PFSK-1 (cell line): ENCODE results near the gene PADI2.

Source experiments
- FOXP2 ChIP-seq: optimal IDR thresholded peaks from 2 replicates; pipeline ENCODE3; 2011; ENCODE audit warnings: borderline replicate concordance, control low read depth, inconsistent platforms; ENCODE audit not compliant: insufficient read depth; ENCODE audit errors: extremely low read length, extremely low read depth
- POLR2AphosphoS5 ChIP-seq: IDR thresholded peaks from 2 replicates; pipeline ENCODE4 v1.6.1; 2012; ENCODE audit warnings: low read depth, mild to moderate bottlenecking, control low read depth, low read length, moderate library complexity
- SIN3A ChIP-seq: IDR thresholded peaks from 2 replicates; pipeline ENCODE4 v1.6.1; 2012; ENCODE audit warnings: mild to moderate bottlenecking, low read length, moderate library complexity, borderline replicate concordance; ENCODE audit not compliant: insufficient read depth
- TAF1 ChIP-seq: IDR thresholded peaks from 2 replicates; pipeline ENCODE4 v1.6.1; 2012; ENCODE audit warnings: low read length, control low read depth, borderline replicate concordance; ENCODE audit not compliant: insufficient read depth
- TF ChIP-seq, protein P1 (sequence below), 2 experiments: IDR thresholded peaks; 2 replicates each; pipeline versions ENCODE4 v1.6.1 to v1.8.0; 2011 to 2012; ENCODE audit warnings: low read depth in 2 of 2, low read length in 2 of 2, control low read depth in 1 of 2, inconsistent platforms in 1 of 2, mild to moderate bottlenecking in 1 of 2, moderate library complexity in 1 of 2; ENCODE audit not compliant: insufficient read depth in 1 of 2

The PADI2 gene

DNA sequence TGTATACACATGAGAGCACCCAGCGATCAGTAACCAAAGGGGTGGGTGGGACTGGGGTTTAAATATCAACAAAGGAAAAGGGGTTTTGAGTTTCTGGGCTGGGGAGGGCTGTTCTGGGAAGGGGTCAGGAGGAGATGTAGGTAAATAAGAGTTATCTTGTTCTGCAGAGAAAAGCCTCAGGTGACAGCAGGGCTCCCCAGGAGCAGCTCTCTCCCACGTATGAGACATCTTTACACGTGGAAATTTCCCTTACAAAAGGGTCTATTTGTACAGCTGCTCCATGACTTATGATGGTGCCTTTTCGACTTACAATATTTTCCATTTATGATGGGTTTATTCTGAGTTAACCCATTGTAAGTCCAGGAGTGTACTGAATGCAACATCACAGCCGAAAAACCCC, 16.3 kb upstream of the PADI2 start:
- TF ChIP-seq, protein P1, sequence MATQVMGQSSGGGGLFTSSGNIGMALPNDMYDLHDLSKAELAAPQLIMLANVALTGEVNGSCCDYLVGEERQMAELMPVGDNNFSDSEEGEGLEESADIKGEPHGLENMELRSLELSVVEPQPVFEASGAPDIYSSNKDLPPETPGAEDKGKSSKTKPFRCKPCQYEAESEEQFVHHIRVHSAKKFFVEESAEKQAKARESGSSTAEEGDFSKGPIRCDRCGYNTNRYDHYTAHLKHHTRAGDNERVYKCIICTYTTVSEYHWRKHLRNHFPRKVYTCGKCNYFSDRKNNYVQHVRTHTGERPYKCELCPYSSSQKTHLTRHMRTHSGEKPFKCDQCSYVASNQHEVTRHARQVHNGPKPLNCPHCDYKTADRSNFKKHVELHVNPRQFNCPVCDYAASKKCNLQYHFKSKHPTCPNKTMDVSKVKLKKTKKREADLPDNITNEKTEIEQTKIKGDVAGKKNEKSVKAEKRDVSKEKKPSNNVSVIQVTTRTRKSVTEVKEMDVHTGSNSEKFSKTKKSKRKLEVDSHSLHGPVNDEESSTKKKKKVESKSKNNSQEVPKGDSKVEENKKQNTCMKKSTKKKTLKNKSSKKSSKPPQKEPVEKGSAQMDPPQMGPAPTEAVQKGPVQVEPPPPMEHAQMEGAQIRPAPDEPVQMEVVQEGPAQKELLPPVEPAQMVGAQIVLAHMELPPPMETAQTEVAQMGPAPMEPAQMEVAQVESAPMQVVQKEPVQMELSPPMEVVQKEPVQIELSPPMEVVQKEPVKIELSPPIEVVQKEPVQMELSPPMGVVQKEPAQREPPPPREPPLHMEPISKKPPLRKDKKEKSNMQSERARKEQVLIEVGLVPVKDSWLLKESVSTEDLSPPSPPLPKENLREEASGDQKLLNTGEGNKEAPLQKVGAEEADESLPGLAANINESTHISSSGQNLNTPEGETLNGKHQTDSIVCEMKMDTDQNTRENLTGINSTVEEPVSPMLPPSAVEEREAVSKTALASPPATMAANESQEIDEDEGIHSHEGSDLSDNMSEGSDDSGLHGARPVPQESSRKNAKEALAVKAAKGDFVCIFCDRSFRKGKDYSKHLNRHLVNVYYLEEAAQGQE (IDR thresholded peaks at IDR 0.05; ENCODE audit: insufficient read depth in 1 of 2, low read depth in 2 of 2, low read length in 2 of 2), result no peak
- no peak for TF ChIP-seq POLR2AphosphoS5
- TF ChIP-seq TAF1, result no peak
- no peak for TF ChIP-seq FOXP2
- no peak for TF ChIP-seq SIN3A

DNA sequence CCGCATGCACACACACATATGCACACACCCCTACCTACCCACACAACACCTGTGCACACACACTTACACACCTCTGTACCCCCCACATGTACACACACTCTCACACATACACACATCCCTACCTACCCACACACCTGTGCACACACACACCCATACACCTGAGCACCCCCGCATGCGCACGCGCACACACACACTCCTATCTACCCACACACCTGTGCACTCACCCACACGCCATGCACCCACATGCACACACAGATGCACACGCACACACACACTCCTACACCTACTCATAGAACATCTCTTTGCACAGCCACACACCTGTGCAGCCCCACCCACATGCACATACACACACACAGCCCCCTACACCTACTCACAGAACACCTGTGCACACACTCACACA, 15.5 kb upstream of the PADI2 start:
- no peak for TF ChIP-seq SIN3A
- TF ChIP-seq TAF1, result no peak
- no peak for TF ChIP-seq POLR2AphosphoS5
- TF ChIP-seq FOXP2, result no peak
- TF ChIP-seq, protein P1 (IDR thresholded peaks at IDR 0.05; ENCODE audit: insufficient read depth in 1 of 2, low read depth in 2 of 2, low read length in 2 of 2), result no peak

DNA sequence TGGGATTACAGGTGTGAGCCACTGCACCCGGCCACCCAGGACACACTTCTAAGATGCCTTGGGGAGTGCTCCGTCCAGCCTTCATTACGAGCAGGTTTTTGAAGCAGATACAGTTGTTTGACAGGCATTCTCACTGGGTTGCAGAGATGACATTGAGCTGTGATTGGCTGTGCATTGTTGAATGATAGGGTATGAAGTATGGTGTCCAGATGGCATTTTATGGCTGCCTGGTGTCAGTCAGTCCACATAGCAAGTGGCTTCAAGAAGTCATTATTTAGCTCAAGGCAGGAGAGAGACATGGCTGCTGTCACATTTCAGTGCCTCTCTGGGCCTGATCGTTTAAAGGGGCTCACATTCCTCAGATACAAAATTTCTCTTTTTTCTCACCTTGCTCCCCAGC, 14.8 kb upstream of the PADI2 start:
- TF ChIP-seq, protein P1 (IDR thresholded peaks at IDR 0.05; ENCODE audit: insufficient read depth in 1 of 2, low read depth in 2 of 2, low read length in 2 of 2), result no peak
- no peak for TF ChIP-seq TAF1
- no peak for TF ChIP-seq FOXP2
- no peak for TF ChIP-seq SIN3A
- no peak for TF ChIP-seq POLR2AphosphoS5

DNA sequence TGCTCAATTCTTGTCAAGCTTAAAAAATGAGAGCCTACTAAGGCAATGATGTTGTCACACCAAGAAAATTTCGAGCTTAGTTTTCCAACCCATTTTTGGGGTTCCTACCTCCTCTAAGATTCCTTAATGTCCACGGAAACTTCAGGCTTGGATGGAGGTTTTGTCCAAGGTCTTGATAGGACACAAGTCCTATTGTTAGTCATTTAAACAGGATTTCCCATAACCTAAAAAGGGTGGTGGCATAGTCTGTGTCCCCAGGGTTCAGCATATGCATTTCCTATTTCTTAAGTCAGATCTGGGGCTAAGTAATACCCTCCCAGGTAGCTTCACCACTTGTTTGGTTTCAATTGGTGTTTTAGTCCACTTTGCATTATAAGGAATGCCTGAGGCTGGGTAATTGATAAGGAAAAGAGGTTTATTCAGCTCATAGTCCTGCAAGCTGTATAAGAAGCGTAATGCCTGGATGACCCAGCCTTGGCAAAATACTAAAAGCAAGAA, 10.9 kb upstream of the PADI2 start:
- TF ChIP-seq SIN3A (no peak), FOXP2 (no peak), POLR2AphosphoS5 (no peak), TAF1 (no peak)
- TF ChIP-seq, protein P1 (IDR thresholded peaks at IDR 0.05; ENCODE audit: insufficient read depth in 1 of 2, low read depth in 2 of 2, low read length in 2 of 2), result no peak

DNA sequence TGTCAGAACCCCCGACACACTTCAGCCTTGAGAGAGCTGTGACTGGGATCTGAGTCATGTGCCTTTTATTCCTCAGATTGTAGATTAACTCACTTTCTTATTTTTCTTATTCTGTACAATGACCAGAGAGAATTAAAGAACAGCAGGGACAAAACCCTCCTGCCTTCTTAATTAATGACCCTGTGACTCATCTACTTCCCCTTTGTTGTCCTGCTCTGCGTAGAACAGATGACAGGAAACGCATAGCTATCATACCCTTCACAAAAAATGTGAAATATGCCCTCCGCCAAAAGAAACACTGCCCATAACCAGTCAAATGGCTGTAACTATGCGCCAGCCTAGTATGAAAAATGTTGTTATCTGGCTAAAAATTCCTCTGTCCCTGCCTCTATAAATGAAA, 9.1 kb upstream of the PADI2 start:
- TF ChIP-seq, protein P1 (IDR thresholded peaks at IDR 0.05; ENCODE audit: insufficient read depth in 1 of 2, low read depth in 2 of 2, low read length in 2 of 2), result no peak
- TF ChIP-seq POLR2AphosphoS5 (no peak), FOXP2 (no peak), TAF1 (no peak), SIN3A (no peak)
